NCI-H2029 treated with DMSO at 0.1 percent for 48 hours (cell line): ENCODE measurements around the gene MKLN1.
"Not testable (repeated sequence)": the region's sequence is repeated elsewhere in the genome, so short reads cannot be mapped to it uniquely, and the experiment has no call there.

Experiments
- DNase-seq: peaks from one replicate; lab custom pipeline; 2025; lab: John Stamatoyannopoulos, UW

The MKLN1 gene

DNA sequence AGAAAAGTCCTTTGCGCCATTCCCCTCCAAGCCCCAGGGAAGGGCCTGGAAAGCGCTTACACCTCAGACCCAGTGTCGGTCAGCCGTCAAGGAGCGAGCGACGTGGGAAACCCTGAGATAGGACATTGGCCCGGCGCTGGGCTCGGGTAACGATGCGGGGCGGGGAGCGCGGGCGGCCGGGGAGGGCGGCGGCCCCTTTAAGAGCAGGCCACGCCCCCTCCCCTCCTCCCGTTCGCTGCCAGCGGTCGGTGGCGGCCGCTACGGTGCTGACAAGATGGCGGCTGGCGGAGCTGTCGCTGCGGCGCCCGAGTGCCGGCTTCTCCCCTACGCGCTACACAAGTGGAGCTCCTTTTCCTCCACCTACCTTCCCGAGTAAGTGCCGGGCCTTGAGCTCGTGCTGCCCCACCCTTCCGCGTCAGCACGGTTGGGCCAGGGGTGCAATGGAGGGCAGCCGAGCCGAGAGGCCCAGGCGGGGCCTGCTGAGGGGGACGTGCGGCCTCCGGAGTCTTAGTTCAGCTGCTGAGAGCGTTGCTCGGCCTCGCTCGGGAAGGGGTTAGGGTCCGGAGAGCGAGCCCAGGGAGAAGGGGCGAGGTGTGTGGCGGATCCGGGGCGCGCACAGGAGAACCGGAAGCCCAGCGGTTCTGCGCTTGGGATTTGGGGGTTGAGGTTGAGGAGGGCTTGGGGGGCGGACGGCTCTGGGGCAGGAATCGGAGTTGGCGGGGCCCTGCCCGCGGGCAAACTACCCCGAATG, at the start of gene MKLN1:
Gene MKLN1, plus strand, starts transcription at position 251 of the 751 bp plus-strand sequence. Its CDS starts 24 bp downstream, at position 275.
- peak; percentile 62 for DNase-seq

DNA sequence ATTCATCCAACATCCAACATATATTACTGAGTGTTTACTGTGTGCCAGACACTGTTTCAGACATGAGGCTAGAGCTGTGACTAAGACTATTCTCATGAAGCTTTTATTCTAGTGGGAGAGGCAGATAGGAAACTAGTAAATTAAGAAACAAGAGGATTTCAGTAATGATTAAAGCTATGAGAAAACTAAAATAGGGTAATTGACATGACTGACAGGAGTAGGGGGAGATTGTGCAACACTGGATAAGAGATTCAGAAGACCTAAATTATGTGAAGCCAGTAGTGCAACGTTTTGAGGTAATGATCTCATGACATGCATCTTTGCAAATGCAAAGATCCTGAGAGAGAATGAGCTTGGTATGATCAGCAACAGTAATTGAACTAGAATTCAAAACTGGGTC, 48.6 kb upstream of the MKLN1 start:
- no peak for DNase-seq

DNA sequence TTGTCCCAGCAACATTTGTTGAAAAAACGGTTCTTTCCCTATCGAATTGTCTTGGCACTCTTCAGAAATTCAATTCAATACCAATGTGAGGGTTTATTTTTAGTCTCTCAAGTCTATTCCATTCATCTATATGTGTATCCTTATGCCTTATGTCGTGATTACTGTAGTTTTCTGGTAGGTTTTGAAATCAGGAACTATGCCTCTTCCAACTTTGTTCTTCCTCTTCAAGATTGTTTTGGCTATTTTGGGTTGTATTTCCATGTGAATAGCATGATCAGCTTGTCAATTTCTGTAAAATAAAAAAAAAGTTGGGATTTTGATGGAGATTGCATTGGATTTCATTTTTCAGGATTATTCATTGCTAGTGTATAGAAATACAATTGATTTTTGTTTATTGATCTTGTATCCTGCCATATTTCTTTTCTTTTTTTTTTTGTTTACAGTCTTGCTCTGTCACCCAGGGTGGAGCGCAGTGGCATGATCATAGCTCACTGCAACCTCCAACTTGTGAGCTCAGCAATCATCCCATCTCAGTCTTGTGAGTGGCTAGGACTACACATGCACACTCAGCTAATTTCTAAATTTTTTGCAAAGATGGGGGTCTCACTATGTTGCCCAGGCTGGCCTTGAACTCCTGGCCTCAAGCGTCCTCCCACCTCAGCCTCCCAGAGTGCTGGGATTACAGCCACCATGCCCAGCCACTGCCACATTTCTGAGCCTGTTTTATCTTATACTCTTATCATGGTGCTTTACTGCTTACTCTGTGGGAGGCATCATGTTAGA, 46.2 kb upstream of the MKLN1 start:
- no peak for DNase-seq

DNA sequence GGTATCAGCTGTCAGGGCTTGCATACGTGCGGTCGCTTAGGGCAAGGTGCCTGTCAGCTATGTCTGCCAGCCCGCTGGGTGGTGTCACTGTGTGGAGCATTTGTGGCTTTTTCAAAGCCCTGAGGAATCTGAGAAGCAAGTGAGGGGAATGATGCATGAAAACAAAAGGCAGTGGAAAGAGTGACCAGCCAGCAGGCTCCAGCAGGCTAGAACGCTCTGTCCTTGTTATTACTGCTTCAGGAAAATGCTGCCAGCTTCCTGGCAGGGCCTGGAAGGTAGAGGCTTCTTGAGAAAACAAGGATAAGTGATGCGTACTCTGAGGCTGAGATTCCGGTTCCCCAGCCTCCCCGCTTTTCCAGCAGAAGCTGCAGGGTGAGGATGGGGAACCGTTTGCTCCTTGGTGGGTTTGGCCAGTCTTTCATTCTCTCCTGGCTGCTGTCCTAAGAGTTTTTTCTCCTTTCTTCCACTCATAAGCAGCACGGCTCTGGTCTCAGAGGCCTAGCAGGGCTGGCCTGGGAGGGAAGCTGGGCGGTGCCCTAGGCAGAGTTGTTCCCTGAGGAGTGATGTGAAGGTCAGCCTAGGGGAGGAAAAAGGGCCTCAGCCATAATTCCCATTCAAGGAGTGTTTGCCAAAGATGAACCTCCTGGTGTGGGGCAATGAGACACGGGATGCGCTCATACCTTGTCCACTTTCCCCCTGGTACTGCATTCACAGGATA, 42.8 kb upstream of the MKLN1 start:
- peak; percentile 71 for DNase-seq

DNA sequence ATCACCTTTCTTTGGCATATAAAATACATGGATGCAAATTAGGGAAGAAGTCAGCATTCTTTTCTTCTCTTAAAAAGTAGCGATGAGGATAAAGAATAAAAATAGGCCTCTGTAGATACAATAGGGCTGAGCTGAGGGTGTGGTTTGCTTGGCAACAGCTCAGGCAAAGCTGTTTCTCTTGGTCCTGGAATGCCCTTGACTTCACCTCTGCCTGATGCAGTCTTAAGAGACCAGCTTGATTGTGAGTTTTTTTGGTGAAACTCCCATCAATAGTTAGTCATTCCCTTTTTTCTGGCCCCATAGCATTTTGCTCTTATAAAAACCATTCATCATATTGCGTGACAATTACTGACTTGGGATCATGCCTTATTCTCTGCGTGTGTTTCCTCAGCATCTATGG, 42.1 kb upstream of the MKLN1 start:
- DNase-seq: no peak

DNA sequence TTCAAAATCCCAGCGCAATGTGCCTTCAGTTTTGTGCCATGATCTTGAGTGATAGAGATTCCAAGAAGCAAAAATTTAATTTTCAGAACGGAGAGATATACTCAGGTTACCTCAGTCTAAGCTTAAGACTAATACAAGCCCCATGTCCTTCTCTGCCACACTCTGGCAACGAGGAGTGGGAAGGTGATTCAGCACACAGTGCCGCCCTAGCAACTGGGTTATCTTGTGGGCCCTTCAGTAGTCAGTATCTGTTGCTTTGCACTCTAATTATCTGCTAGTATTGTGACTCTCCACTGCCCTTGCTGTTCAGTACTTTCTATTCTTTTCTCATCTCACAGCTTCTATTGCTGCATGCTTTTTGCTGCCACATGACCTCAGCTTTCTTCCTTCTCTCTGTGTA, 39.2 kb upstream of the MKLN1 start:
- no peak for DNase-seq

DNA sequence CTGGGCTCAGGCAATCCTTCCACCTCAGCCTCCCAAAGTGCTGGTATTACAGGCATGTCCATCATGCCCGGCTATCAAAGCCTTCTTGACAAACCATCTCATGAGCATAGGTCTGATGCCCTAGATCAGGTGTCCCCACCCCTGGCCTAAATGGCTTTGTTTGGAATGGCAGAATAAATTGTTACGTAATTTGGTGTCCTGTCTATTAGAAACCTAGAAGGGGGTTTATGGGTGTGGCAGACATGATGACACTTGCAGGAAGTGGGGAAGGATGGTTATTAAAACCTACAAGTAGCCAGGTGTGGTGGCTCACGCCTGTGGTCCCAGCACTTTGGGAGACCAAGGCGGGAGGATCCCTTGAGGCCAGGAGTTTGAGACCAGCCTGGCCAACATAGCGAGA, 38.6 kb upstream of the MKLN1 start:
- no peak for DNase-seq

DNA sequence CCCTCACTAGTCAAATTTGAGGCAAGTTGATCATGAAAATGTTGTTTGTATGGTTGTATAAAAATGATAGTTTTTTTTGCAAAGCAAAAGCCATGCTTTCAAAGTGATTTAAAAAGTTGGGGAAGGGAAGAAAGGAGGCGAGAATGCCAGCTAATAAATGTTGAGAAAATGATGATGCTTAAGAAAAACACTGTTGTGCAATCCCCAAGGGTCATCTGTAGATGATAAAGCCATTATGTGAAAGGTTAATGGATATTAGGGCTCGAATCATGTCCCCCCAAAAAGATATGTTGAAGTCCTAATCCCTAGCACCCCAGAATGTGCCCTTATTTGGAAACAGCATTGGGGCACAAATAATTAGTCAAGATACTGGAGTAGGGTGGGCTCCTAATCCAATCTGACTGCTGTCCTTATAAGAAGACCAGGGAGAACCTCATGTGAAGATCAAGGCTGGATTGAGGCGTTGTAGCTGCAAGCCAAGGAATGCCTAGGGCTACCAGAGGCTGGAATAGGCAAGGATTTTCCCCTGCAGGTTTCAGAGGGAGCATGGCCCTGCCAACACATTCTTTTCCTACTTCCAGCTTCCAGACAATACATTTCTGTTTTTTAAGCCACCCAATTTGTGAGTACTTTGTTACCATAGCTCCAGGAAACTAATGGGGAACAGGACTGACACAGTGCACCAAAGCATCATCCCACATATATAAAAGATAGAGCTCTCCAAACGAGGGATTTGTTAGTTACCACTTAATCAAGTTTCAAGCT, 35.4 kb upstream of the MKLN1 start:
- DNase-seq: no peak

DNA sequence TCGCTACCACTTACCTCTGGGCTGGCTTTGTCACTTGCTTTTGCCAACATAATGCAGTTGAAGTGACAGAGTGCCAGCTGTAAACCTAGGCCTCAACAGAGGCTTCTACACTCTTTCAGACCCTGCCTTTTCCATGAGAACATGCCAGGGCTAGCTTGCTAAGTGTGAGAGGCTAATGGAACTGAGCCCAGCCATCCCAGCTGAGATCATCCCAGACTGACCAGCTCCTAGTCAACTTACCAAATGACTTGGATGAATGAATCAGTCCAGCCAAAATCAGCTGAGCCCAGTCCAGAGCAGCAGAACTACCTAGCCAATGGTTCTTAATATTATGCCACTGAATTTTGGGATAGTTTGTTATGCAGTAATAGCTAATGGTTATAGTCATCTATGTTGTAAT, 34.7 kb upstream of the MKLN1 start:
- no peak for DNase-seq

DNA sequence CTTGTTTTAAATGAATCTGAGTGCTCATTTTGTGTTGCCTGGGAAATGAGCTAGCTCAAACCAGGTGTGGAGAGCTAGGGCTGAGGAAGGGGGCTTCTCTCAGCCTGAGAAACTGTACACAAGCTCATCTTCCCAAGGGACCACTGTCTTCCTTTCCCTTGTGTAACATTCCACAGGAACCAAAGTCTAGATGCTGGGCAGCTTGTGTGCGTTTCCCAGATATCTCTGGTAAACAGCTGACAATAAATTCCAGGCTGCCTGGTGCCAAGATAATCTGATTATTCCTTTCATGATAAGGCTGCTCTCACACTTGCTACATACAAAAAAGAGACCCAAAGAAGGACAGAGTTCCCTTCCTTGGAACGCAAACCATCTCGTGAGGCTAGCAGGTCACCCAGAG, 33.1 kb upstream of the MKLN1 start:
- DNase-seq: no peak

DNA sequence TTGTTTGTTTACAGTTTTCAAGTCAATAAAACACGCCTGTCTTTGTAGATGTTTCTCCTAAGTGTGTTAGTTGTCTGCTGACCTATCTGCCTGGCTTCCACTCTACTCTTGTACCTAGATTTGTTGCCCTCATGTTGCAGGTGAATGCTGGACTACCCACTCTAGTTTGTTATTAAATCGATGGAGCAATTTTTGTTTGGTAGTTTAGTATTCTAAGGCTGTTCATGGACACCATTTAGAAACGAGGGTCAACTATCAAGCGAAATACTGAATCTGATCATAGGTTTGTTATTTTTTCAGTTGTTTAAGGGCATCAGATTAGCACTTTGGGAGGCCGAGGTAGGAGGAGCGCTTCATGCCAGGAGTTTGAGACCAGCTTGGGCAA, 29.1 kb upstream of the MKLN1 start:
- no peak for DNase-seq

DNA sequence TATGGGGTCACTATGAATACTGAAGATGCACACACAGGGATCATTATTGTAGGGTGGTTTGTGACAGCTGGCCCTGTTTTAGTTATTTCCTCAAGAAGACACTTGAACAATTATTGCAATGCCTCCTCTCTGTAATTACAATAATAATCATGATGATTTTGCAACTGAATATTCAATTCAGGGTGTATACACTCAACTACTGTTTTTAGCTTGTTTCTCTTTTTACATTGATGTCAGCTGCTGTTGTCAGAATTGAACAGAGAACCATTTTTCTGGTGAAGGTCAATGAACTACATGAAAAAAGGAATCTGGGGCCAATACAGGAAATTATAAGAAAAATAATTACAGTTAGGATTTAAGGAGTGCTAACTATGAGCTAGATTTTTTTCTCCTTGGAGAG, 28.6 kb upstream of the MKLN1 start:
- no peak for DNase-seq

DNA sequence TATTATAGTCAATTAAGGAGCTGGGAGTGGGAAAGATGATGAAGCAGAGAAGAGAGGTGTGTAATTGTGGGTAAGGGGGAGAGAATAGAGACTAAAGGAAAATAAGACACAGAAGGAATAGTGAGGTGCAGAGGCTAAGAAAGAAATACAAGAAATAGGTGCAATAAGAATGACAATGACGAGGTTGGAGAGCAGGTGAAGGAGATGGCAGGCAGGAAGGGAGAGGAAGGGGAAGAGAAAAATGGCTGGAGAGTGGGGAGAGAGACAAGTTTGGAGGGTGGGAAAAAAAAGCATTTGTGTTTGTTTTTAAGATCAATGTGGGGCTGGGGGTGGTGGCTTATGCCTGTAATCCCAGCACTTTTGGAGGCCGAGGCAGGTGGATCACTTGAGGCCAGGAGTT, 27.6 kb upstream of the MKLN1 start:
- DNase-seq: no peak

DNA sequence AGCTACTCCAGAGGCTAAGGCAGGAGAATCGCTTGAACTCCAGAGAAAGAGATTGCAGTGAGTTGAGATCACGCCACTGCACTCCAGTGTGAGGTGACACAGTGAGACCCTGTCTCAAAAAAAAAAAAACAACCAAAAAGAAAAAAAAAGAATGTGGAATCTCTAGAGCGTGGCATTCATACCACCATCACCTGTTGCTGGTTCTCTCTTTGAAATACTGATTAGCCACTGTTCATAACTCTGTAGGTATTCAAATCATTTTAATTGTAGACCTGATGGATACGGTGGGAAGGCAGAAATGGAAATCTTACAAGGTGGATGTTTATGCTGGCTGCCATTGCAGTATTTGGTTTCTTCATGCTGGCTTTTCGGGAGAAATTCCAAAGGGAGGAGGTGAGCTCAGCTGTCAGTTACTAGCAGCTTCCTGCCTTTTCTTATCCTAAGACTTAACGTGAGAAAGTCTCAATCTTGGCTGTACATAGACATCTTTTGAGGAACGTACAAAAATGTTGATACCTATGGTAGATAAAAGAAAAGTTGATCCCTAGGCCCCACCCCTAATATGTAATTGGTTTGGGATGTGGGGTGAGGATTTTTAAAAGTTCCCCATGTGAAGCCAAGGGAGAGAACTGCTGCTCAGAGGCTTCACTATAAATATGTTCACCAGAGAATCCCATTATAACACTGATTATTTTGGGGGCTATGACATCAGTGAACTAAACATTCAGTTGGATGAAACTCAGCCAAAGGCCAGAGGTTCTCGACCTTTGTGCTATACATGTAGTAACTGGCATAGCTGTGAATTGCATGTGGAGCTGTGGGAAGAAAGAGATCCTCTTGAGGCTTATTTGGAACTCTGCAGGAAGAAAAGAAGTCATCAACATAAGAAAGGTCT, 26.9 kb upstream of the MKLN1 start:
- no peak for DNase-seq

DNA sequence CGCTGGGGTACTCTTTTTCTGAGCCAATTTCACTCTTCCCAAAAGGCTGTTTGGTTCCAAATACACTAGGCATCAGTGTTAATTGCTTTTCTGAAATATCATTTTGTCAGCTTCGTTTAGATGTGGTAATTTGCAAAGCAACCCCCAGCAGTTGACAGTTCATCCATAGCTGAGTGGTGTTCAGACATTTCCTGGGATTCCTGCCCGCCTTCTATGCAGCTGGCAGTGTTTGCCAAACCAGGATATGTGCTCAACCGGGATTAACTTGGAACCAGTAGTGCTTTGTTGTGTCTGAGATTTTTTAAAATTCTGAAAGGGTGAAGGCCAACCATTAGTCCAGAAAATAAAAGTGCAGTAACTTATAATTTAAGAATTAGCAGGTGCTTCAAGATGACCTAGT, 25.2 kb upstream of the MKLN1 start:
- no peak for DNase-seq

DNA sequence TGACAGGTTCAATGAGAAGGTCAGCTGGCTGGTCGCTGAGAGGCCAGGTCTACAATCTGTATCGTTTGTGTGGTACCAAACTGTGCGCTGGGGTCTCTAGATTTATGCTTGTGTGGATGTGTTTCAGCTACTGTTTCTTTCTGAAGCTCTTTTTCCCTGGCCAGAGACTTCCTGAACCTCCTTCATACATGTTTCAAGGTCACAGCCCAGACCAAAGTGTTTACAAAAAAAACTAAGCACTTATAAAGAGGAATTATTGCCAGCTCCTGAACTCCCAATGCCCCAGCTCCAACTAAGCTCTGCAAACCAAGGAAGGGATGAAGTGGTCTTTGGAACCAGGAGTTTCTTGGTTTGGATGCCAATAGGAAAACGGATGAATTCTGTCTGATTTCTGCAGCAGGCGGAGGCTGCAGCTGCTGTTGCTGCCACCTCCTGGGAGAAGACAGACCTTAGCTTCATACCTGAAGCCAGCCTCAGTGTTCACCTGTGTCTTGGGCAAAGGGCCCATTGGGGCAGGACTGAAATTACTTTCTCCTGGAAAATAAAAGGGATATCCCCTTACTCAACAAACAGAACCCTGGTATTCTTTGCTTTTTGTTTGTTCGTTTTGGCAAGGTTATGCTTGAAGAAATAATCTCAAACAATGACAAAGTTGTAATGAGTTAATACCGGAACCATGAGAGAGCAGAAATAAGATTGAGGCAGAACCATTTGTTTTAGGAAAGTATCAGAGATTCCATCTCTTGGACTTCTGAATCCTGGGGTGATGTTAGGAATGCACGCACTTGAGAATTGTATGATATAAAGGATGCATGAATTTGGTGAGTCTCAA, 24.6 kb upstream of the MKLN1 start:
- no peak for DNase-seq

DNA sequence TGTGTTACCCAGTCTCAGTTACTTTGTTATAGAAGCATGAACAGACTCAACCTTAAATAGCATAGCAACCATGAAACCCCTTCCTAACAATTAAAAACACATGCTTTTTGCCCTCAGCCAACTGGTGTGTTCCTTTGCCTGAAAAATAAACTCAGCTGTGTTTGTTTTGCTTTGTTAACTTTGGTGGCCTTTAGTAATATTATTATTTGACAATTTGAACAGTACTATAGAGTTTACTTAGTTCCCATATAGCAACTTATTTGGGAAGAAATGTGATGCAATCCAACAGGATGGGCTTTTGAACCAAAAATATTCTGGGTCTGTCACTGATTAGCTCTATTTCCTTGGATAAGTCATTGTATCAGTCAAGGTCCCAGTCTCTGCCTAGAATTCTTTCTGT, 22.5 kb upstream of the MKLN1 start:
- no peak for DNase-seq

DNA sequence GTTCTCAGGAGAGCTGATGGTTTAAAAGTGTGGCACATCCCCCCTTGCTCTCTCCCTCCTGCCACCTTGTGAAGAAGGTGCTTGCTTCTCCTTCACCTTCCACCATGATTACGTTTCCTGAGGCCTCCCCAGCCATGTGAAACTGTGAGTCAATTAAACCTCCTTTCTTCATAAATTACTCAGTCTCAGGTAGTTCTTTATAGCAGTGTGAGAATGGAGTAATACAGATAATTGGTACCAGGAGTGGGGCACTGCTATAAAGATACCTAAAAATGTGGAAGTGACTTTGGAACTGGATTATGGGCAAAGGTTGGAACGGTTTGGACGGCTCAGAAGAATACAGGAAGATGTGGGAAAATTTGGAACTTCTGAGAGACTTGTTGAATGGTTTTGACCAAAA, 21.6 kb upstream of the MKLN1 start:
- DNase-seq: not testable (repeated sequence)

DNA sequence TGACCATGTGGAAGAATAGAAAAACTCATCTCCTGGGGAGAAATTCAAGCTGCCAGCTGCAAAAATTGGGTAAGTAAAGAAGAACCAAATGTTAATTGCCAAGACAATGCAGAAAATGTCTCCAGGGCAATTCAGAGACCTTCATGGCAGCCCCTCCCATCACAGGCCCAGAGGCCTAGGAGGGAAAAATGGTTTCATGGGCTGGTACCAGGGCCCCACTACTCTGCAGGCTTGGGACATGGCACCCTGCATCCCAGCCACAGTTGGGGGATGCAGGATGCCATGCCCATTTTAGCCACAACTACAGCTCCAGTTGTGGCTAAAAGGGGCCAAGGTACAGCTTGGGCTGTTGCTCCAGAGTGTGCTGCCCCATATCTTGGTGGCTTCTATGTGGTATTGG, 20.9 kb upstream of the MKLN1 start:
- DNase-seq: no peak

DNA sequence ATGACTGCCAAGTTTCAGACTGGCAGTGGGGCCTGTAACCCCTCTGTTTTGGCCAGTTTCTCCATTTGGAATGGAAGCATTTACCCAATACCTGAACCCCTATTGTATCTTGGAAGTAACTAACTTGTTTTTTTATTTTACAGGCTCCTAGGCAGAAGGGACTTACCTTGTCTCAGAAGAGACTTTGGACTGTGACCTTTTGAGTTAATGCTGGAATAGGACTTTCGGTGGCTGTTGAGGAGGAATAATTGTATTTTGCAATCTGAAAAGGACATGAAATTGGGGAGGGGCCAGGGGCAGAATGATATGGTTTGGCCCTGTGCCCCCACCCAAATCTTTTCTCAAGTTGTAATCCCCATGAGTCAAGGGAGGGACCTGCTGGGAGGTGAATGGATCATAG, 20.0 kb upstream of the MKLN1 start:
- no peak for DNase-seq
